Measurements from ENCODE around the gene GPBP1L1.
A peak's percentile ranks its signal among the peaks of the same experiment; 100 is the strongest.

The GPBP1L1 gene

DNA sequence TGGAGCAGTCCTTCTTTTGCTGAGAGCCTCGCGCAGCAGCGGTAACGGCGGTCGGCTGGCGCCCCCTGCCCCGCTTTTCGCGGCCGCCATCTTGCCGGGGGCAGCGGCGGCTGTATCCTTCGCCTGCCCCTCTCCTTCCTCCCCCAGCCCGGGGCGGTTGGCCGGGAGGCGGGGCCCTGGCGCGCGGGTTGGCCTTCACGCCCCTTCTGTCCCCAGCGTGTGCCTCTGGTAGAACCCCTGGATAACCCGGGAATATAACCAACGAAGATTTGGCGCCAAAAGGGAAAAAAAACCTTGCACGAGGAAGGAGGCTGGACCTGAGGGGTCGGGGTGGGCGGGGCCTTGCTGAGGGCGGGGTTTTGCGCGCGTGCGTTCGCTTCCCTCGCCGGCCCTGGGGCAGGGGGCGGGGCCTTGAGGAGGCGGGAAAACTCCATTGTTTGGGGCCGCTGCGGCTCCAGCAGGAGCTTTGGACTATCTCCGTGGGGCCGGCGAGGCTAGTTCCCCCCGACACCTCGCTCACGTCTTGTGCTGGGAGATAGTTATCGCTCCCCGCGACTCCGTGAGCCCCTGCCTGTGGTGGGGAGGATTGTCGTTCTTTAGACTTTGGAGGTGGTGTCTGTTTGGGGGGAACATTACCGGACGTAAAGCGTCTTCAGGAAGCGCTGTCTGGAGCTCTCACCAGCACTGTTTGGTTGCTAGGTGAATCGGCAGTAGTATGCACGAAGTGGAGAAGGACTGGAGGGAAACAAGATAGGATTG is 101.8 kb downstream of the GPBP1L1 start:
- peak; percentile 97 for DNase-seq

- peak; percentile 95 for DNase-seq
Measured at GRCh38 chr1:45583666-45584350, 102.5 kb downstream of the GPBP1L1 start, which contains the start of gene NASP. TSS of gene NASP (plus strand) at chr1:45584041. CDS start at chr1:45584147, 106 bp downstream.

- DNase-seq = peak; percentile 99
Measured at GRCh38 chr1:45583264-45583665, 103.1 kb downstream of the GPBP1L1 start.

Data from NCI-H82 (cell line).